GM12878 (cell line): ENCODE data around the gene DOC2B. TPM values are rescaled to one million over a fixed set of nuclear protein-coding genes. Genes with fewer than 3 reads are reported as not detected.

ENCODE experiments used
- ATAC-seq: fragments of 200-7000 bp; cut with Tn5 transposase; 3 replicates; pipeline ENCODE4 v1.9.1; 2020; ENCODE audit warnings: mild to moderate bottlenecking, moderate library complexity
- Bru-seq: library from RNA; stranded (reverse); fragments of 400-500 nt; gene quantifications from one replicate; lab custom pipeline; 2021; lab: Mats Ljungman, UMichigan
- BruChase-seq, 2 experiments: library from RNA; stranded (reverse); fragments of 400-500 nt; gene quantifications; one replicate each; lab custom pipeline; 2021; lab: Mats Ljungman, UMichigan
- BruUV-seq: library from RNA; stranded (reverse); fragments of 400-500 nt; replicated peaks from 2 replicates; lab custom pipeline; 2021; lab: Mats Ljungman, UMichigan
- CTCF ChIA-PET: fragments of 300-600 bp; sonication (Branson Sonifier 250); formaldehyde crosslinking; extraction: SDS; loops from one replicate; lab custom pipeline; 2021; ENCODE audit warnings: inconsistent platforms; lab: Yijun Ruan, JAX
- POLR2A ChIA-PET: fragments of 350-600 bp; formaldehyde crosslinking; extraction: SDS; loops from one replicate; lab custom pipeline; 2021; ENCODE audit warnings: inconsistent platforms; lab: Charles Lee
- RAD21 ChIA-PET: fragments of 300-600 bp; sonication (Branson Sonifier 250); formaldehyde crosslinking; loops from one replicate; lab custom pipeline; 2023; ENCODE audit warnings: antibody characterized with exemption; ENCODE audit not compliant: unreplicated experiment; lab: Charles Lee
- SMC1A ChIA-PET: fragments of 300-600 bp; sonication (Branson Sonifier 250); formaldehyde crosslinking; loops from one replicate; lab custom pipeline; 2023; ENCODE audit not compliant: unreplicated experiment, uncharacterized antibody; lab: Charles Lee
- DNase-seq: peaks from one replicate; pipeline ENCODE4 v3.0.0-alpha.2; 2011; ENCODE audit warnings: low read depth, low spot score
- FAIRE-seq: peaks from 3 replicates; lab custom pipeline; 2011; peaks lifted over from hg19 to GRCh38; lab: Jason Lieb, UNC
- H2AFZ ChIP-seq: 2 replicates; pipeline ENCODE4 v1.6.0; 2011; ENCODE audit warnings: low read depth, low read length, control low read depth; ENCODE audit not compliant: control insufficient read depth
- H3K27ac ChIP-seq: 2 replicates; pipeline ENCODE4 v1.5.1; 2011; ENCODE audit warnings: control low read depth; ENCODE audit not compliant: control insufficient read depth, insufficient read depth
- H3K27me3 ChIP-seq, 2 experiments: replicated peaks in 1 of 2; 2 replicates each; pipeline versions ENCODE4 v1.6.0 to v1.6.1; 2011; ENCODE audit warnings: low read length in 1 of 2; ENCODE audit not compliant: control insufficient read depth in 2 of 2, insufficient read depth in 2 of 2
- H3K36me3 ChIP-seq, 2 experiments: 2 replicates each; pipeline ENCODE4 v1.5.1; 2011; ENCODE audit warnings: low read length in 1 of 2; ENCODE audit not compliant: control insufficient read depth in 2 of 2, insufficient read depth in 2 of 2
- H3K4me1 ChIP-seq: 2 replicates; pipeline ENCODE4 v1.6.1; 2011; ENCODE audit warnings: mild to moderate bottlenecking, low read length, moderate library complexity, mixed read lengths; ENCODE audit not compliant: control insufficient read depth, insufficient read depth
- H3K4me2 ChIP-seq: 2 replicates; pipeline ENCODE4 v1.6.0; 2011; ENCODE audit warnings: control low read depth; ENCODE audit not compliant: control insufficient read depth, insufficient read depth
- H3K4me3 ChIP-seq: fragments of 200-600 bp; sonication (generic); 2 replicates; pipeline ENCODE4 v1.5.1; 2016
- H3K79me2 ChIP-seq: 2 replicates; pipeline ENCODE4 v1.6.0; 2011; ENCODE audit warnings: low read length; ENCODE audit not compliant: control insufficient read depth, insufficient read depth
- H3K9ac ChIP-seq: 2 replicates; pipeline ENCODE4 v1.8.0; 2011; ENCODE audit warnings: low read length, control low read depth, mixed read lengths; ENCODE audit not compliant: control insufficient read depth, insufficient read depth
- H3K9me3 ChIP-seq: replicated peaks from 3 replicates; pipeline ENCODE4 v1.5.1; 2011; ENCODE audit warnings: mild to moderate bottlenecking, low read length; ENCODE audit not compliant: control insufficient read depth, insufficient read depth
- H4K20me1 ChIP-seq: 2 replicates; pipeline ENCODE4 v1.6.0; 2011; ENCODE audit not compliant: control insufficient read depth, insufficient read depth
- BCL3 ChIP-seq: IDR thresholded peaks from 2 replicates; pipeline ENCODE4 v1.6.1; 2011; ENCODE audit warnings: borderline replicate concordance, low read depth, mild to moderate bottlenecking, moderate library complexity, low read length; ENCODE audit not compliant: insufficient read depth, poor library complexity, severe bottlenecking
- NR2F1 ChIP-seq: fragments of 450-650 bp; conservative IDR thresholded peaks from 2 replicates; pipeline ENCODE4 v1.6.1; 2017; ENCODE audit warnings: mild to moderate bottlenecking
- TCF7 ChIP-seq: IDR thresholded peaks from 2 replicates; pipeline ENCODE4 v1.6.1; 2014; ENCODE audit warnings: antibody characterized with exemption, borderline replicate concordance
- WGBS: methylation state at CpG from one replicate; pipeline ENCODE4 v1.1.6; 2016; ENCODE audit warnings: low lambda C conversion rate; ENCODE audit not compliant: insufficient replicate concordance, insufficient coverage; ENCODE audit errors: missing lambda C conversion rate; 5-methylcytosine and 5-hydroxymethylcytosine counted together
- in situ Hi-C: fragments of 300-500 bp; cut with MboI; formaldehyde crosslinking; loops from 9 replicates; pipeline ENCODE4 v1.14.3; 2018; ENCODE audit warnings: mixed read lengths
- intact Hi-C: fragments of 100-400 bp; cut with micrococcal nuclease; formaldehyde crosslinking; loops from one replicate; pipeline ENCODE4 v1.14.2; 2022; ENCODE audit not compliant: unreplicated experiment
- long read RNA-seq, 2 experiments: library from polyadenylated mRNA; unstranded; transcript quantifications; one replicate each; pipeline ENCODE4 v2.0.0, GENCODE V29; 2019 to 2020
- polyA minus RNA-seq, 3 experiments: library from RNA; depleted of rRNA, polyadenylated mRNA; stranded (reverse); fragments of >200 nt; gene quantifications; 2 replicates each; pipeline ENCODE4 v1.2.3, GENCODE V29; 2011
- polyA plus RNA-seq, 11 experiments: library from polyadenylated mRNA; depleted of rRNA in 4 of 11; unstranded in 6 of 11; stranded (reverse) in 5 of 11; fragments of >200 nt; fragmentation: Nextera tagmentation in 4 of 11; fragmentation: Illumina TruSeq in 1 of 11; extraction: Ambion mirVana in 4 of 11; extraction: Trizol in 1 of 11; gene quantifications; 1 replicate in 1 of 11; 2 replicates in 10 of 11; pipeline versions ENCODE4 v1.2.1 to v1.2.3, GENCODE V29; 2011 to 2016; ENCODE audit warnings: inconsistent platforms in 2 of 11, missing spikeins in 2 of 11, low read depth in 1 of 11
- total RNA-seq, 4 experiments: library from RNA; depleted of rRNA in 3 of 4; stranded (reverse); fragments of >200 nt in 3 of 4; fragmentation: Illumina TruSeq in 1 of 4; extraction: Trizol in 1 of 4; gene quantifications; 2 replicates each; pipeline versions ENCODE4 v1.2.1 to v1.2.3, GENCODE V29; 2013 to 2021

The DOC2B gene
- total RNA-seq (2013; cell fraction: nucleolus; rRNA removed): not detected in 2 replicates
- total RNA-seq (2014; rRNA removed) (not detected in 2 replicates), total RNA-seq (2014; rRNA removed; fragmentation: Illumina TruSeq; extraction: Trizol) (not detected in 2 replicates), total RNA-seq (2021) (not detected in 2 replicates), polyA plus RNA-seq (2011; rRNA removed) (not detected in 2 replicates), polyA plus RNA-seq (2014; fragmentation: Illumina TruSeq; extraction: Trizol) (not detected in 2 replicates), polyA plus RNA-seq (2014; fragmentation: Nextera tagmentation; extraction: Ambion mirVana) (not detected), polyA plus RNA-seq (2014; rRNA removed) (not detected in 2 replicates), polyA plus RNA-seq (2016; fragmentation: Nextera tagmentation; extraction: Ambion mirVana) (not detected), polyA minus RNA-seq (2011; rRNA and poly(A)+ RNA removed) (not detected in 2 replicates), Bru-seq, nascent RNA (not detected), BruChase-seq, experiment 1, labeled RNA remaining after a 6-hour chase (percentile 13 among the genes with signal in this experiment), BruChase-seq, experiment 2, labeled RNA remaining after a 2-hour chase (percentile 8 among the genes with signal in this experiment)
- not detected for polyA plus RNA-seq (2011; ENCODE audit: low read depth)
- polyA plus RNA-seq (2011; cell fraction: cytosol; rRNA removed): not detected in 2 replicates
- not detected in 2 replicates for polyA plus RNA-seq (2011; cell fraction: nucleus; rRNA removed)
- not detected in 2 replicates for polyA plus RNA-seq (2012)
- polyA minus RNA-seq (2011; cell fraction: cytosol; rRNA and poly(A)+ RNA removed): not detected in 2 replicates
- polyA minus RNA-seq (2011; cell fraction: nucleus; rRNA and poly(A)+ RNA removed): not detected in 2 replicates
- long read RNA-seq, experiment 1: 0 reads
- long read RNA-seq, experiment 2: 0 reads

- intact Hi-C loops (no loop called here), in situ Hi-C loops (no loop called here)
- no peak within 1 kb of the TSS for H3K4me2 ChIP-seq
- POLR2A ChIA-PET: no interaction called here
- WGBS: 33% methylated on average over 51 of the region's 120 CpGs
- DNase-seq: no peak
- no peak for ATAC-seq
- CTCF ChIA-PET: no interaction called here
- no peaks in the 10 kb centered on the region for H4K20me1 ChIP-seq
- H3K4me3 ChIP-seq: no peak within 1 kb of the TSS
- TF ChIP-seq TCF7 (no peak), BCL3 (no peak), NR2F1 (no peak)
- H3K9ac ChIP-seq: no peak within 1 kb of the TSS
- no TSS peak for BruUV-seq
- SMC1A ChIA-PET: no interaction called here
- H3K27me3 ChIP-seq: peaks cover 0 to 5% of the 10 kb centered on the region in 2 experiments; a peak in 3 of 4 replicates
- no peaks in the 10 kb centered on the region for H3K36me3 ChIP-seq
- peaks cover 3% of the 10 kb centered on the region for H3K4me1 ChIP-seq
- no peak within 1 kb of the TSS for H2AFZ ChIP-seq
- FAIRE-seq: no peak
- no peaks in the 10 kb centered on the region for H3K79me2 ChIP-seq
- no peaks in the 10 kb centered on the region for H3K9me3 ChIP-seq
- RAD21 ChIA-PET: no interaction called here
- H3K27ac ChIP-seq: no peak within 1 kb of the TSS
Observed at GRCh38 chr17:181245-182049, at the start of gene DOC2B. DOC2B (minus strand) TSS chr17:181650; CDS start chr17:181479, 171 bp downstream.
